PFSK-1 (cell line): ENCODE data around the gene MYL5.

ENCODE experiments used
- FOXP2 ChIP-seq: optimal IDR thresholded peaks from 2 replicates; pipeline ENCODE3; 2011; ENCODE audit warnings: borderline replicate concordance, control low read depth, inconsistent platforms; ENCODE audit not compliant: insufficient read depth; ENCODE audit errors: extremely low read length, extremely low read depth
- POLR2AphosphoS5 ChIP-seq: IDR thresholded peaks from 2 replicates; pipeline ENCODE4 v1.6.1; 2012; ENCODE audit warnings: low read depth, mild to moderate bottlenecking, control low read depth, low read length, moderate library complexity
- REST ChIP-seq, 2 experiments: IDR thresholded peaks; 2 replicates each; pipeline versions ENCODE4 v1.6.1 to v1.8.0; 2011 to 2012; ENCODE audit warnings: low read depth in 2 of 2, low read length in 2 of 2, control low read depth in 1 of 2, inconsistent platforms in 1 of 2, mild to moderate bottlenecking in 1 of 2, moderate library complexity in 1 of 2; ENCODE audit not compliant: insufficient read depth in 1 of 2
- SIN3A ChIP-seq: IDR thresholded peaks from 2 replicates; pipeline ENCODE4 v1.6.1; 2012; ENCODE audit warnings: mild to moderate bottlenecking, low read length, moderate library complexity, borderline replicate concordance; ENCODE audit not compliant: insufficient read depth
- TAF1 ChIP-seq: IDR thresholded peaks from 2 replicates; pipeline ENCODE4 v1.6.1; 2012; ENCODE audit warnings: low read length, control low read depth, borderline replicate concordance; ENCODE audit not compliant: insufficient read depth

Gene MYL5

GRCh38 chr4:680928-681645 lies 6.7 kb downstream of the MYL5 start:
- TF ChIP-seq POLR2AphosphoS5 (no peak), TAF1 (no peak), REST (IDR thresholded peaks at IDR 0.05; ENCODE audit: insufficient read depth in 1 of 2, low read depth in 2 of 2, low read length in 2 of 2) (no peak)

- no peak for TF ChIP-seq FOXP2
- no peak for TF ChIP-seq SIN3A
- TF ChIP-seq TAF1, result no peak
- TF ChIP-seq POLR2AphosphoS5, result no peak
- TF ChIP-seq REST (IDR thresholded peaks at IDR 0.05; ENCODE audit: insufficient read depth in 1 of 2, low read depth in 2 of 2, low read length in 2 of 2), result no peak
Observed at GRCh38 chr4:681736-682451, 7.6 kb downstream of the MYL5 start.

- TF ChIP-seq POLR2AphosphoS5 (no peak), REST (IDR thresholded peaks at IDR 0.05; ENCODE audit: insufficient read depth in 1 of 2, low read depth in 2 of 2, low read length in 2 of 2) (no peak), TAF1 (no peak), FOXP2 (no peak), SIN3A (no peak)
Observed at GRCh38 chr4:682490-683172, 8.3 kb downstream of the MYL5 start.

- TF ChIP-seq SIN3A (no peak), POLR2AphosphoS5 (no peak)
Observed at GRCh38 chr4:683247-683897, 9.0 kb downstream of the MYL5 start.

GRCh38 chr4:683982-684622 lies 9.8 kb downstream of the MYL5 start:
- TF ChIP-seq FOXP2 (no peak), TAF1 (no peak), SIN3A (no peak), POLR2AphosphoS5 (no peak), REST (IDR thresholded peaks at IDR 0.05; ENCODE audit: insufficient read depth in 1 of 2, low read depth in 2 of 2, low read length in 2 of 2) (no peak)
